Measurements from ENCODE around the gene LCE3B.

The LCE3B gene

GRCh38 chr1:152663098-152663497, 49.5 kb downstream of the LCE3B start, which contains the start of gene LCE2D:
TSS of gene LCE2D (plus strand) at chr1:152663380. CDS start at chr1:152664106, 726 bp downstream.
- DNase-seq = no peak

All from DMS 273 treated with DMSO at 0.1 percent for 48 hours (cell line).